DND-41 (cell line): ENCODE results near the gene COX6A1.
A peak's percentile ranks its signal among the peaks of the same experiment; 100 is the strongest.

Source experiments
- ATAC-seq: fragments of 200-7000 bp; cut with Tn5 transposase; 3 replicates; pipeline ENCODE4 v1.9.1; 2021; ENCODE audit warnings: low read depth; ENCODE audit not compliant: insufficient read depth
- DNase-seq: peaks from one replicate; pipeline ENCODE4 v3.0.0-alpha.2; 2020
- H2AFZ ChIP-seq: 2 replicates; pipeline ENCODE4 v1.6.0; 2012; ENCODE audit warnings: low read depth, low read length
- H3K27ac ChIP-seq: 2 replicates; pipeline ENCODE4 v1.5.1; 2012; ENCODE audit warnings: low read length, inconsistent platforms
- H3K27me3 ChIP-seq: fragments of 200-600 bp; sonication (generic); 2 replicates; pipeline ENCODE4 v1.6.0; 2012; ENCODE audit warnings: low read length, mild to moderate bottlenecking, inconsistent platforms; ENCODE audit not compliant: insufficient read depth, poor library complexity
- H3K36me3 ChIP-seq: 2 replicates; pipeline ENCODE4 v1.5.1; 2012; ENCODE audit warnings: low read length, inconsistent platforms; ENCODE audit not compliant: insufficient read depth
- H3K4me1 ChIP-seq: 2 replicates; pipeline ENCODE4 v1.5.1; 2012; ENCODE audit warnings: mild to moderate bottlenecking, low read length; ENCODE audit not compliant: insufficient read depth
- H3K4me2 ChIP-seq: 2 replicates; pipeline ENCODE4 v1.6.0; 2012; ENCODE audit warnings: mild to moderate bottlenecking, moderate library complexity, low read length, inconsistent platforms; ENCODE audit not compliant: insufficient read depth
- H3K4me3 ChIP-seq, 2 experiments: fragments of 200-600 bp in 1 of 2; shearing (Covaris generic) in 1 of 2; 2 replicates each; pipeline ENCODE4 v1.5.1; 2012 to 2016; ENCODE audit warnings: inconsistent platforms in 2 of 2, low read length in 2 of 2, mild to moderate bottlenecking in 2 of 2, low read depth in 1 of 2, moderate library complexity in 1 of 2
- H3K79me2 ChIP-seq: 2 replicates; pipeline ENCODE4 v1.6.0; 2012; ENCODE audit warnings: low read length, inconsistent platforms; ENCODE audit not compliant: insufficient read depth
- H3K9ac ChIP-seq: 2 replicates; pipeline ENCODE4 v1.6.0; 2012; ENCODE audit warnings: low read depth, mild to moderate bottlenecking, inconsistent platforms, low read length, moderate library complexity
- H3K9me3 ChIP-seq: 2 replicates; pipeline ENCODE4 v1.5.1; 2012; ENCODE audit warnings: low read length, moderate library complexity, mild to moderate bottlenecking, inconsistent platforms; ENCODE audit not compliant: insufficient read depth, severe bottlenecking
- H4K20me1 ChIP-seq: 2 replicates; pipeline ENCODE4 v1.6.0; 2012; ENCODE audit warnings: low read length; ENCODE audit not compliant: insufficient read depth
- EZH2 ChIP-seq: IDR thresholded peaks from 3 replicates; pipeline ENCODE4 v1.6.1; 2012; ENCODE audit warnings: borderline replicate concordance, low read depth, mild to moderate bottlenecking, moderate library complexity, low read length, inconsistent platforms; ENCODE audit not compliant: severe bottlenecking
- TF ChIP-seq, protein P1 (sequence below): IDR thresholded peaks from 2 replicates; pipeline ENCODE4 v1.5.1; 2012; ENCODE audit warnings: borderline replicate concordance, low read length, moderate library complexity, mild to moderate bottlenecking; ENCODE audit not compliant: poor library complexity, severe bottlenecking; ENCODE audit errors: extremely low read depth

The COX6A1 gene

DNA sequence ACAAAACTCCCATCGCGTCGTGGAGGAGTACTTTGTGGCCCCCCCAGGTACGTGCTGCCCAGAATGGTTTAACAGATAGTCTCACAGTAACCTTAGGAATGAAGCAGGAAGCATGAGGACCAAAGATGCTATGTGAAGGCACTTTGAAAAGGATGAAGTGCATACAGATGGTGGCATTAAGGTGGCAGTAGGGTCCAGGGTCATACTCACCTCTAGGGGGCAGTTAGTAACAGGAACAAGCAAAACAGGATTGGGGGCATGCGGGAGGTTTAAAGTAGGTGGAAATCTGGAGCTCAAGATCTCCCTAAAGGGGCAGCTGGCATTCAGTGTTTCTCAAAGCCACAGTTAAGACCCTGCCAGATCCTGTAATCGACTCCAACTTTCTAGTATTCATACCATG is 19.2 kb downstream of the COX6A1 start:
- Histone ChIP-seq H3K4me3 (no peak overlapping the region), H3K79me2 (peaks cover 31% of the 10 kb centered on the region), H2AFZ (no peak overlapping the region), H3K9ac (no peak overlapping the region), H3K4me2 (no peak overlapping the region), H4K20me1 (peaks cover 28% of the 10 kb centered on the region), H3K36me3 (peaks cover 84% of the 10 kb centered on the region), H3K9me3 (no peaks in the 10 kb centered on the region), H3K4me1 (no peaks in the 10 kb centered on the region), H3K27ac (no peak overlapping the region), H3K27me3 (no peaks in the 10 kb centered on the region)
- peak; percentile 27 for DNase-seq
- ATAC-seq, result peak; percentile 41; the same call in 2 of the 3 replicates
- TF ChIP-seq, protein P1, sequence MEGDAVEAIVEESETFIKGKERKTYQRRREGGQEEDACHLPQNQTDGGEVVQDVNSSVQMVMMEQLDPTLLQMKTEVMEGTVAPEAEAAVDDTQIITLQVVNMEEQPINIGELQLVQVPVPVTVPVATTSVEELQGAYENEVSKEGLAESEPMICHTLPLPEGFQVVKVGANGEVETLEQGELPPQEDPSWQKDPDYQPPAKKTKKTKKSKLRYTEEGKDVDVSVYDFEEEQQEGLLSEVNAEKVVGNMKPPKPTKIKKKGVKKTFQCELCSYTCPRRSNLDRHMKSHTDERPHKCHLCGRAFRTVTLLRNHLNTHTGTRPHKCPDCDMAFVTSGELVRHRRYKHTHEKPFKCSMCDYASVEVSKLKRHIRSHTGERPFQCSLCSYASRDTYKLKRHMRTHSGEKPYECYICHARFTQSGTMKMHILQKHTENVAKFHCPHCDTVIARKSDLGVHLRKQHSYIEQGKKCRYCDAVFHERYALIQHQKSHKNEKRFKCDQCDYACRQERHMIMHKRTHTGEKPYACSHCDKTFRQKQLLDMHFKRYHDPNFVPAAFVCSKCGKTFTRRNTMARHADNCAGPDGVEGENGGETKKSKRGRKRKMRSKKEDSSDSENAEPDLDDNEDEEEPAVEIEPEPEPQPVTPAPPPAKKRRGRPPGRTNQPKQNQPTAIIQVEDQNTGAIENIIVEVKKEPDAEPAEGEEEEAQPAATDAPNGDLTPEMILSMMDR, result peak; percentile 65
- TF ChIP-seq EZH2, result no peak

- DNase-seq (no peak), ATAC-seq (no peak)
- Histone ChIP-seq H2AFZ (no peak overlapping the region), H3K27me3 (no peaks in the 10 kb centered on the region), H3K79me2 (peaks cover 49% of the 10 kb centered on the region), H3K4me2 (no peak overlapping the region), H3K4me1 (no peaks in the 10 kb centered on the region), H3K27ac (no peak overlapping the region), H3K36me3 (peaks cover 93% of the 10 kb centered on the region), H4K20me1 (peaks cover 35% of the 10 kb centered on the region), H3K9me3 (no peaks in the 10 kb centered on the region), H3K4me3 (no peak overlapping the region), H3K9ac (no peak overlapping the region)
- no peak for TF ChIP-seq EZH2
- TF ChIP-seq, protein P1, result no peak
These were observed 22.2 kb downstream of the COX6A1 start for GRCh38 chr12:120460157-120460556.

GRCh38 chr12:120462099-120462640 is 24.3 kb downstream of the COX6A1 start:
- peaks cover 59% of the 10 kb centered on the region for H3K79me2 ChIP-seq
- peaks cover 14% of the 10 kb centered on the region for H3K4me1 ChIP-seq
- H3K9me3 ChIP-seq, result no peaks in the 10 kb centered on the region
- peaks cover 94% of the 10 kb centered on the region for H3K36me3 ChIP-seq
- H3K4me3 ChIP-seq, result no peak overlapping the region
- H2AFZ ChIP-seq, result no peak overlapping the region
- no peak overlapping the region for H3K27ac ChIP-seq
- no peak overlapping the region for H3K4me2 ChIP-seq
- DNase-seq (no peak), ATAC-seq (no peak)
- no peaks in the 10 kb centered on the region for H3K27me3 ChIP-seq
- no peak for TF ChIP-seq EZH2
- H3K9ac ChIP-seq, result no peak overlapping the region
- peaks cover 43% of the 10 kb centered on the region for H4K20me1 ChIP-seq

- Histone ChIP-seq H2AFZ (no peak overlapping the region), H3K4me3 (no peak overlapping the region), H3K9ac (no peak overlapping the region), H3K27ac (no peak overlapping the region), H3K4me1 (peaks cover 27% of the 10 kb centered on the region), H3K36me3 (peaks cover 87% of the 10 kb centered on the region), H3K79me2 (peaks cover 74% of the 10 kb centered on the region), H3K27me3 (no peaks in the 10 kb centered on the region), H4K20me1 (peaks cover 57% of the 10 kb centered on the region), H3K9me3 (no peaks in the 10 kb centered on the region), H3K4me2 (no peak overlapping the region)
- ATAC-seq (no peak), DNase-seq (no peak)
- TF ChIP-seq, protein P1, result no peak
- TF ChIP-seq EZH2, result no peak
These were observed 25.8 kb downstream of the COX6A1 start for GRCh38 chr12:120463712-120464111.
